Measurements from ENCODE around the gene FAM47E.
"Not testable (repeated sequence)": the region's sequence is repeated elsewhere in the genome, so short reads cannot be mapped to it uniquely, and the experiment has no call there.

Gene FAM47E

DNA sequence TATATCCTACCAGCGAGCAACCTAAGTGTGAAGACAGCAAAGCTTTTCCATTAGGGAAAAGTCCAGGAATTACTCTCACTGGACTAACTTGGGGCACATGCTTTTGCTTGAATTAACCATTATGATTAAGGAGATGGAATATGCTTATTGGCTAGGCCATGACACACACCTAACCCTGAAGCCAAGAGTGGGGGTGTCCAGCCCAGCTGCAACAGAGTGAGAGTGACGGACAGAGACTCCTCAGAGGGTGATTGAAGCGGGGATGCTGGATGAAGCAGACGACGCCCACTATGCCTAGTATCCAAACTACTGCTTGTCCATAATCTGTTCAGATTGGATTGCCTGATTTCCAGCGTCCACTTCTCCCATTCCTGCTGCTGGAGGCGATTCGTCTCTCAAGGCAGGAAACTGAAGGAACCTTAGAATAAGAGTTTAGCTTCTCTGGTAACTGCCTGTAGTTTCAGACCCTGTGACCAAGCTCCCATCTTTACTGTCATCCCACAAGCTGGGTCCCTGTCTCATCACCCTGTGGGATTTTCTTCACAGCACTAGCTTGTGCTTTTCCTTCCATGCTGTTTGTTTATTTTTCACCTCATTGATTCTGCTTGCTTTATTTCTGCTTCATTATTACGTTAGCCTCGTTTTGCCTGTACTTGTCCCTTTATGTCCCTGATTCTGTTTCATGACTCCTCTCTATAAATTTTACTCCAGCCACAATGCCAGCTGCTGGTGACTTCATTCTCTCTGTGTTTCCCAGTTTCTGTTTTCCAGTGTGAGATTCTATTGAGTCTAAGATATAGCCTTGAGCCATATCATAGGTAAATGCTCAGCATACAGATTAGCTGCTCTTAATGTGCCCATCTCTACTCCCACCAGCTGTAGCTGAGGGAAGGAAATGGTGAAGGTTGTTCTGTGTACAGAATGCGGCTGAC lies 19.0 kb downstream of the FAM47E start:
- DNase-seq (ENCODE audit: low spot score) = no peak

- DNase-seq (ENCODE audit: low spot score) = no peak
These were observed 19.7 kb downstream of the FAM47E start for GRCh38 chr4:76271248-76271647.

DNA sequence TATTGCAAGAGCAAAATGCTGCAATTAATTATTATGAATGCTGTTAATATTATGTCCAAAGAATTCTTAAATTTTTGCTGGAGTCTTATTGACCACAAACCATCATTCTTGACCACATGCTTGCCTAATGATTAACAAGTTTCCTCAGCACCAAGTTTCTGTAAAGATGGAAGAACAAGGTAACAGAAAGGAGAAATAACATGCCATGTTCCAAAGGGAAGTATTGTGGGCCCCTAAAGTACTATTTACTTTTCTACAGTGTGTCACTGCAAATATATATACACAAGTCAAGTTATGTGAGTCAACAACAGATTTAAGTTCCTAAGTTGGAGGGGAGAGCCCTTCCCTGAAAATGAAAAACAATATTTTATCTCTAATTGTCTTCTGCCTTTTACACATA lies 20.6 kb downstream of the FAM47E start:
- DNase-seq (ENCODE audit: low spot score) = no peak

- no peak for DNase-seq (ENCODE audit: low spot score)
These were observed 21.1 kb downstream of the FAM47E start for GRCh38 chr4:76272582-76272981.

DNA sequence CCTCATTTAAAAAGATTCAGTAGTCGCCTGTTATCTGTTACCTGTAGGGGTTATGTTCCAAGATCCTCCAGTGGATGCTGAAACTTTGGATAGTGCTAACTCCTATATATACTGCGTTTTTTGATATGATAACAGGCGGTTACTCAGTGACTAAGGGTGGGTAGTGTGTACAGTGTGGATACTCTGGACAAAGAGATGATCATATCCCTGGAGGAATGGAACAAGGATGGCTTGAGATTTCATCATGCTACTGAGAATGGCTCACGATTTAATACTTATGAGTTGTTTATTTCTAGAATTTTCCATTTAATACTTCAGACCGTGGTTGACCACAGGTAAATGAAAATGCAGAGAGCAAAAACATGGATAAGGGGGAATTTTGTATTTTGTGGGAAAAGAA lies 21.5 kb downstream of the FAM47E start:
- DNase-seq (ENCODE audit: low spot score) = no peak

DNA sequence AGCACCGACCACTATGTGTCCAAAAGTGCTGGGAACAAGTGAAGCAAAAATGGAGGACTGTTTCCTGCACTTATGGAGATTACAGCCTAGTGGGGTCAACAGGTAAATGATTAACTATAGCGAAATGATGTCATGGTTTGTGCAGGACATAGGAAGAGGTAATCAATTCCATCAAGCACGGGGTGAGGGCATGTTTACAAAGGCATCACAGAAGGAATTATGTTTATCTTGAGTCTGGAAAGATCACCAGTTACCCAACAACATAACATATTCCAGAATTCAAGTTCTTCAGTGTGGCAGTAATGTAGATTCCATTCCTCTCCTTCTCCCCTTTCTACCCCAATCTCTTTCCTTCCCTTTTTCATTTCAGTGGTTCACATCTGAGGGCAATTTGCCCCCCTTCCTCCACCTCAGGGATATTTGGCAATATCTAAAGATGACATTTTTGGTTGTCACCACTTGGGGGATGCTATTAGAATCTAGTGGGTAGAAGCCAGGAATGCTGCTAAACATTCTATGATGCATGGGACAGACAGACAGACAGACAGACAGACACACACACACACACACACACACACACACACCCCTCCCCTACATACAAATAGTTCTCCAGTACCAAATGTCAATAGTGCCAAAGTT lies 24.1 kb downstream of the FAM47E start:
- no peak for DNase-seq (ENCODE audit: low spot score)

DNA sequence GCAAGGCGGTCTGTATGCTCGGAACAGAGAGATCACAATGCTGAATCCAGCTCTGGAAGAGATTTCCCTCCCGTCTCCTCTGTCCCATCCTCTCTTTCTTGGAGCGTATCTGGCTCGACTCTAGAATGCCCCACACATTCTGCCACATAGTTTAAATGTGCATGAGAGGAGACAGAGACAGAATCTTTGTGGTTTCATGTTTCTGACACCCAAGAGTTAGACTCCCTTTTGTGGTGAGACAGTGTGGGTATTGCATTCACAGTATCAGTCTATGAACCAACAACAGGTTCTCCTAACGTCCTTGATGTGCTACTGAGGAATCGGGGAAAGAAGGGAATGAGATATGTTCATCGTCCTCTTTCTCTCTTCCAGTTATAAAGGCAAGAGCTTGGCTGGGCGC lies 25.3 kb downstream of the FAM47E start:
- DNase-seq (ENCODE audit: low spot score) = no peak

DNA sequence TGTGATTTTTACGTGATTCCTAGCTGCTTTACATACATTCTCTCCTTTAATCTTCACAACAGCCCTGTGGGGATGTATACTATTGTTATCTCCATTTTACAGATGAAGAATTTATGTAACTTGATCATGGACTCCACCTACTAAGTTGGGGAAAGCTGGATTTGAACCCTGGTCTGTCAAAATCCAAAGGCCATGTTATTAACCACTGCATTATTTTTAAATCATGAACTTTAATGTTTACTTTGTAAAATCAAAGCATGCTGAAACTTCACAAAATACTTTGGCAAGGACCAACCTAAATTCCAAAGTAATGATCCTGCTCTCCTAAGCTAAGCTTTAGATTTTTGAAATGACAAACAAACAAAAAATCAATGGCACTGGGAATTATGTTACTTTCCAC lies 26.1 kb downstream of the FAM47E start:
- no peak for DNase-seq (ENCODE audit: low spot score)

GRCh38 chr4:76278583-76278982 lies 27.1 kb downstream of the FAM47E start:
- no peak for DNase-seq (ENCODE audit: low spot score)

GRCh38 chr4:76279462-76279861 lies 27.9 kb downstream of the FAM47E start:
- DNase-seq (ENCODE audit: low spot score) = no peak

DNA sequence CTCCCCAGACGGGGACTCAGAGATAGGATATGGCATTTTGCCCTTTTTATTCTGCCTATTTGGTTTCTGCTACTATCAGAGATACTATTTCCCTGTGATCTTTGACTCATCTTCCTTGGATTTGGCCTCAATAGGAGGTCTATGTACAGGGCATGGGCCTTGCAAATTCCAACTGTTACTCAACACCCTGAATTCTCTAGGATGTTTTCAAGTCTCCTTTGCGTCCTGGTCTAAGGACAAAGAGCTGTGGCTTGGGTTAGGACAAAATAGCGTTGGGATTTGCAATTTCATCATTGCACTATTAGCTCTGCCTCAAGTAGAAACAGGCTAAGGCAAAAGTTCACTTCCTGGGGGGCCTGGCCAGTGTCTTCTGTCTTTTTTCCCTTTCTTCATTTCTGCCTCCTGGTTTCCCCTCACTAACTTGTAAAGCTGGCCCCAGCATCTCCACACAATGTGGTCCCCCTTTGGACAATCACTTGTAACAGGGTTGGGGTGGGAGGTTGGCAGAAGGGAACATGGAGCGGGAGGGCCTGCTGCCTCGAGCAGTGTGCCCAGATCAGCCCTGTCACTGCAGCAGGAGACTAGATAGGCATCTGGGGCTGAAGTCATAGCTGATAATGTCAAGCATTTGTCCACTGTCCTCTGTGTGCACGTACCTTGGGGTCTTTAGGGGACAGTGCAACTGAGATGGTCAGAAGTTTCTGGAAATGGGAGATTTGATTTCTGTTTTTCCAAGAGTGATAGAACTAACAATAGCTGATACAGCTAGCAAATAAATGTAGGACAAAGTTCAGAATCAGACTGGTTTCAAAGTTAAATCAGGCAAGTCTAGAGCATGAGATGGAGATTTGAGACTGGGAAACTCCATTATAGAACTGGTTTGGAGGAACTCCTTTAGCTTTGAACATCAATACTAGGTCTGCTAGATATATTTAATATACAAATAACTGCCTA lies 29.2 kb downstream of the FAM47E start:
- no peak for DNase-seq (ENCODE audit: low spot score)

GRCh38 chr4:76281594-76281993 lies 30.1 kb downstream of the FAM47E start:
- not testable (repeated sequence) for DNase-seq (ENCODE audit: low spot score)

DNA sequence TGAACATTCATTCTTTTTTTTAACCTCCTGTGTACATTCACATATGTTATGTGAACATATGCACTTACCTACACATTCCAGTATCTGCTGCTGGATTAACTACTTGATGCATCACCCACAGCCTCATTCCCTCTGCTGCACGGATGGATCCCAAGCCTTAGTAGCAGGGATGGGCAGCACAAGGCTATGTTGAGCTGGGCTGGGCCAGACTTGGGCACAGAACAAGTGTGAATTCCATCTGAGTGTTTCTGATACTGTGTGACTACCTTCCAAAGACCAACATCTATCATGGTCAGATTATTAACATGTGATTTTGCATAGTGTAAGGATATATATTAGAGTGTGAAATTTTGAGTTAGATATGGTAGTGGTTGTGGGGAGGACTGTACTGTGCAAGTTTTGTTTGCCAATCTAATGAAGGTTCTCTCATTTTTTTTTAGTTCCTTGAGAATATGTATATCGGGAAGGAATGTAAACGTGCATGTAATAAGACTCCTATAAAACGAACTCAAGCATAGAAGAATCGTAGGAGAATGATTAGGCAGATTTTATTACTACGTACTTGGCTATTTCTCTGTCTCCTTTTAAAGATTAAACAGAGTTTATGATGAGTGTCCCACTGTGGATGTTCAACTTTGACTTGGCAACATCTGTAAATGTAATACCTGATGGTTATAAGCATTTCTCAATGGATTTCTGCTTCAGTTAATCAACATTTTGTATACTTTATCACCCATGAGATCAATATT lies 31.6 kb downstream of the FAM47E start:
- no peak for DNase-seq (ENCODE audit: low spot score)

DNA sequence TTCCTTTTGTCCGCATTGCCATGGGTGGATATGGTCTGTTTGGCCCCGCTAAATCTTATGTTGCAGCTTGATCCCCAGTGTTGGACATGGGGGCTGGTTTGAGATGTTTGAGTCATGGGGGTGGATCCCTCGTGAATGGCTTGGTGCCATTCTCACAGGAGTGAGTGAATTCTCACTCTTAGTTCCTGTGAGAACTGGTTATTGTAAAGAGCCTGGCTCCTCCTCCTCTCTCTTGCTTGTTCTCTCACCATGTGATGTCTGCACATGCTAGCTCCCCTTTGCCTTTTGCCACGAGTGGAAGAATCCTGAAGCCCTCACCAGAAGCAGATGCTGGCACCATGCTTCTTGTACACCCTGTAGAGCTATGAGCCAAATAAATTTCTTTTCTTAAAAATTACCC lies 32.4 kb downstream of the FAM47E start:
- DNase-seq (ENCODE audit: low spot score) = no peak

- DNase-seq (ENCODE audit: low spot score) = not testable (repeated sequence)
These were observed 36.3 kb downstream of the FAM47E start for GRCh38 chr4:76287811-76288210.

- no peak for DNase-seq (ENCODE audit: low spot score)
These were observed 41.2 kb downstream of the FAM47E start for GRCh38 chr4:76292730-76293129.

DNA sequence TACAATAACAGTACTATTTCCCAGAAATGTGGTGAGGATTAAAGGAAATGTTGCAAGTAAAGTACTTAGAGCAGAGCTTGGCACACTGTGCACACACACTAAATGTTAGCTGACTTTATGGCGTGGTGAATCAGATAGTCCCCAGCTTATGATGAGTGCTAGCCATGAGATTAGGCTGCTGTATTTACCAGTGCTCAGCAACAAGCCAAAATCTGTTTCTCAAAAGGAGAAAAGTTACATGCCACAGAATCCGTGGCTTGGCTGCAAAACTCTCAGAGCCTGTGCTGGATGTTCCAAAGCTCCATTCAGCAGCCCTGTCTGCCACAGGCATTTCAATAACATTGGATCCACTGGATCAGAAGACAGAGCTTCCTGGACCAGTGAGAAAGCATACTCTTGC lies 42.3 kb downstream of the FAM47E start:
- DNase-seq (ENCODE audit: low spot score) = no peak

DNA sequence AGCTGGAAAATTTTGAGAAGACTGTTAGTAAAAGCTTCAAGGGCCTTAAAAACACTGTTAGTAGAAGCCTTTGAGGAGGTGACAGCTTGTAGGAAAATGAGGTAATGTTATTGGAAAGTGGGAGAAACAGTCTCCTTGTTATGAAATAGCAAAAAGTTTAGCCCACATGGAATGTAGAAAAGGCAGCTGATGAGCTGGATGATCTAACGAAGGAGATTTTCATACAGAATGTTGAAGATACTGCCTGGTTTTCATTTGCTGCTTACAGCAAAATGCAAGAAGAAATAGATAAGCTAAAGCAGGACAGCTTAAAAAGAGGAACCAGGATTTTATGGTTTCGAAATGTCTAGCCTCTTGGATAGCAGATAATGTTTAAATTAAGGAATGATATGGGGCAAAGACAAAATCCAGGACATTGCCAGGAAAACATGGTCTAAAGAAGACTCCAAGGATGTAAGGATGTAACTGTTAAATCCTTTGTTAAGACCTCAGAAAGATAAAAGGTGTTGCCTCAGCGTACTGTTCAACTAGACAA lies 44.8 kb downstream of the FAM47E start:
- no peak for DNase-seq (ENCODE audit: low spot score)

DNA sequence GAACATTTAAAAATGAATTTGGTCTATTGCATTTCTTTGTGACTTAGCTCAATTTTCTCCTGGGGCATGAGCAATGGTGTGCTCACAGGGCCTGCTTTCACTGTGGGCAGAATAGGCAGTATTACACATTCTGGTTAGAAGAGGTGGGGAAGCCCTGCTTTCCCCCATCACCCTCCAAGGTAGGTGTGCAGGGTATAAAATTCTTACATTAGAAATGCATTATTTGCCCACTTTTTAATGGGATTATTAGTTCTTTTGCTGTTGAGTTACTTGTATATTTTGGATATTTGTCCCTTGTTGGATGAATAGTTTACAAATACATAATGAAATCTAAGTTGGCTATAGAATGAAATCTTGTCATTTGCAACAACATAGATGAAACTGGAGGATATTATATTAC lies 46.7 kb downstream of the FAM47E start:
- DNase-seq (ENCODE audit: low spot score) = no peak

- DNase-seq (ENCODE audit: low spot score) = no peak
These were observed 48.5 kb downstream of the FAM47E start for GRCh38 chr4:76300012-76300411.

- no peak for DNase-seq (ENCODE audit: low spot score)
These were observed 49.7 kb downstream of the FAM47E start for GRCh38 chr4:76301068-76301774.

All from hematopoietic multipotent progenitor cell treated with erythropoietin and hydrocortisone succinate and interleukin-3 and kit ligand, for 17 days (in vitro differentiated cells).